IgD-negative memory B cell (primary cell): ENCODE results near the gene CYP20A1. TPM values are rescaled to one million over a fixed set of nuclear protein-coding genes. Genes with fewer than 3 reads are reported as not detected.
A peak's percentile ranks its signal among the peaks of the same experiment; 100 is the strongest.
"Not testable (repeated sequence)": the region's sequence is repeated elsewhere in the genome, so short reads cannot be mapped to it uniquely, and the experiment has no call there.

Source experiments
- H3K27ac Mint-ChIP-seq, 3 donors: one replicate each; pipeline ENCODE4 v1.8.0; 2020 to 2022; ENCODE audit warnings: mild to moderate bottlenecking in 3 of 3, mixed read lengths in 3 of 3, moderate library complexity in 1 of 3
- H3K27me3 Mint-ChIP-seq: one replicate; pipeline ENCODE4 v1.8.0; 2021; ENCODE audit warnings: mixed read lengths
- H3K36me3 Mint-ChIP-seq: one replicate; pipeline ENCODE4 v1.8.0; 2020; ENCODE audit warnings: mild to moderate bottlenecking, mixed read lengths
- H3K4me1 Mint-ChIP-seq, 3 donors: one replicate each; pipeline ENCODE4 v1.8.0; 2020 to 2022; ENCODE audit warnings: mixed read lengths in 3 of 3, mild to moderate bottlenecking in 1 of 3
- H3K4me3 Mint-ChIP-seq, 4 donors: one replicate each; pipeline ENCODE4 v1.8.0; 2020 to 2022; ENCODE audit warnings: mild to moderate bottlenecking in 4 of 4, mixed read lengths in 4 of 4, moderate library complexity in 3 of 4
- H3K9me3 Mint-ChIP-seq, 3 donors: one replicate each; pipeline ENCODE4 v1.8.0; 2020 to 2021; ENCODE audit warnings: mixed read lengths in 3 of 3, mild to moderate bottlenecking in 1 of 3
- polyA plus RNA-seq: library from polyadenylated mRNA; unstranded; fragments of 300-500 nt; fragmentation: Illumina TruSeq; gene quantifications from one replicate; pipeline ENCODE4 v1.2.3, GENCODE V29; 2021

The CYP20A1 gene, protein sequence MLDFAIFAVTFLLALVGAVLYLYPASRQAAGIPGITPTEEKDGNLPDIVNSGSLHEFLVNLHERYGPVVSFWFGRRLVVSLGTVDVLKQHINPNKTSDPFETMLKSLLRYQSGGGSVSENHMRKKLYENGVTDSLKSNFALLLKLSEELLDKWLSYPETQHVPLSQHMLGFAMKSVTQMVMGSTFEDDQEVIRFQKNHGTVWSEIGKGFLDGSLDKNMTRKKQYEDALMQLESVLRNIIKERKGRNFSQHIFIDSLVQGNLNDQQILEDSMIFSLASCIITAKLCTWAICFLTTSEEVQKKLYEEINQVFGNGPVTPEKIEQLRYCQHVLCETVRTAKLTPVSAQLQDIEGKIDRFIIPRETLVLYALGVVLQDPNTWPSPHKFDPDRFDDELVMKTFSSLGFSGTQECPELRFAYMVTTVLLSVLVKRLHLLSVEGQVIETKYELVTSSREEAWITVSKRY
- polyA plus RNA-seq: 34.9 TPM

DNA sequence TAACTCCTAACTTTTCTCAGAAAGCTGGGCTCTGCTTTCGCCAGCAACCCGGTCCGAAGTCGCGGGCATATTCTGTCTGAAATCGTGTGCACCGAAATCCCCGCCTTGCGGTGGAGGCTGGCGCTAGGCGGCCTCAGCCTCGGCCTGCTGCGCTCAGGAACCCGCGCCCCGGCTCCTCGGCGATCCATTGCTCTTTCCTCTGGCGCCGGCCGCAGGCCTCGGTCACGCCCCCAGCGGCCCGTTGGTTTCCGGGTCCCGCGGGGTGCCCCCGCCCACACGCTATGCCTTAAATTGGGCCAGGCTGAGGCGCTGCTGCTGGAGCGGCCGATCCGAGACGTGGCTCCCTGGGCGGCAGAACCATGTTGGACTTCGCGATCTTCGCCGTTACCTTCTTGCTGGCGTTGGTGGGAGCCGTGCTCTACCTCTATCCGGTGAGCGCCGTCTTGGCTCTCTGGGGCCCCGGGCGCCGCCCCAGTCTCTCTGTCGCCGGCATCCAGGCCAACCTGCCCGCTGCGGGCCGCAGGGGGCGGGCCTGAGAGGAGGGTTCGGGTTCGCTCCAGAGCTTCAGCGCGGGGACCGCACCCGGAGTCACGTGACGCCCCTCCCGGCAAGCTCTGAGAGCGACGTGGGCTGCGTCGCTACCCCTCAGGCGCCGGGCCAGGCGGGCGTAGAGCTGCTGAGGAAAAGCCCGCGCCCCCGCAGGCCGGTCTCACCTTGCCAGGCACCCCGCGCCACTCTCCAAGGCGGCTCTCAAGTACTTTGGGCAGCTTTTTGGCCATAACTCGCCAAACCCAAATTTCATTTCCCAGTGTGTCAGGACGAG, at the start of gene CYP20A1:
TSS of gene CYP20A1 (plus strand) at position 315 of the 823 bp plus-strand sequence. CDS start at position 360, 45 bp downstream.
- Mint-ChIP-seq H3K4me3 (peak within 1 kb of the TSS; percentile 94 to 98 (median 96)), H3K4me1 (peaks cover 15 to 22% (median 18%) of the 10 kb centered on the region in 3 donors), H3K9me3 (peaks cover 0 to 3% (median 0%) of the 10 kb centered on the region in 3 donors), H3K27ac (peak within 1 kb of the TSS; percentile 96 to 98 (median 97)), H3K36me3 (peaks cover 8% of the 10 kb centered on the region), H3K27me3 (no peaks in the 10 kb centered on the region)

DNA sequence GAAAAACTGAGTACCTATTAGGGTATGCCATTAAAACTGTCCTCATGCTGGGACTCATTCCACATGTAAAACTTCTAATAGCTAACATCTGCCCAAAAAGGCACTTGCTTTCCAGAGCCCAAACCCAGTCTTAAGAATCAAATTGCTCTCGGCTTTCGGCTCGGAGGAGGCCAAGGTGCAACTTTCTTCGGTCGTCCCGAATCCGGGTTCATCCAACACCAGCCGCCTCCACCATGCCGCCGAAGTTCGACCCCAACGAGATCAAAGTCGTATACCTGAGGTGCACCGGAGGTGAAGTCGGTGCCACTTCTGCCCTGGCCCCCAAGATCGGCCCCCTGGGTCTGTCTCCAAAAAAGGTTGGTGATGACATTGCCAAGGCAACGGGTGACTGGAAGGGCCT, 48.3 kb upstream of the CYP20A1 start:
- not testable (repeated sequence) for H3K9me3 Mint-ChIP-seq, H3K27ac Mint-ChIP-seq, H3K27me3 Mint-ChIP-seq, H3K4me3 Mint-ChIP-seq, H3K4me1 Mint-ChIP-seq
- H3K36me3 Mint-ChIP-seq: peaks cover 16% of the 10 kb centered on the region

DNA sequence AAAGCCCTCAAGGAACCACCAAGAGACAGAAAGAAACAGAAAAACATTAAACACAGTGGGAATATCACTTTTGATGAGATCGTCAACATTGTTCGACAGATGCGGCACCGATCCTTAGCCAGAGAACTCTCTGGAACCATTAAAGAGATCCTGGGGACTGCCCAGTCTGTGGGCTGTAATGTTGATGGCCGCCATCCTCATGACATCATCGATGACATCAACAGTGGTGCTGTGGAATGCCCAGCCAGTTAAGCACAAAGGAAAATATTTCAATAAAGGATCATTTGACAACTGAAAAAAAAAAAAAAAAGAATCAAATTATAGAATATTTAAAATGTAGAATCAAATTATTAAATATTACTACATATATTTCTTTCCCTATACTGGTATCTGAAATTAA, 47.8 kb upstream of the CYP20A1 start:
- not testable (repeated sequence) for H3K27me3 Mint-ChIP-seq, H3K27ac Mint-ChIP-seq, H3K4me3 Mint-ChIP-seq, H3K4me1 Mint-ChIP-seq, H3K9me3 Mint-ChIP-seq
- H3K36me3 Mint-ChIP-seq: peaks cover 11% of the 10 kb centered on the region

DNA sequence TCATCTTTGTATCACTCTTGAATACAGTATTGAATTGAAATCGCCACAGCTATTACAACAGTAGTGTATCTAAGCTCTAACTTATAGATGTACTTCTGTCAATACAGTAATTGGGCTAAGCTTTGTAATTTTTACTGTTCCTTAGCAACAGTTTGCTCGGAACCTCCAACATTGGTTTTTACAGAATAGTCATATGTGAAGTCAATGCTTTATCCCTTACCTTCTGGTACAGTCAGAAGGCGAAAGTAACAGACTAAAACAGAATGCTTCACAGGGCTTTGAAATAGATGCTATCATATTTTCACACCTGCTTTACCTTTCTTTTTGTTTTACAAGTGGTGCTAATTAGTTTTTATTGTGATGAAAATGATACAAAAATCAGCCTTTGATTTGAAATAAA, 46.9 kb upstream of the CYP20A1 start:
- H3K4me3 Mint-ChIP-seq: no peak overlapping the region

DNA sequence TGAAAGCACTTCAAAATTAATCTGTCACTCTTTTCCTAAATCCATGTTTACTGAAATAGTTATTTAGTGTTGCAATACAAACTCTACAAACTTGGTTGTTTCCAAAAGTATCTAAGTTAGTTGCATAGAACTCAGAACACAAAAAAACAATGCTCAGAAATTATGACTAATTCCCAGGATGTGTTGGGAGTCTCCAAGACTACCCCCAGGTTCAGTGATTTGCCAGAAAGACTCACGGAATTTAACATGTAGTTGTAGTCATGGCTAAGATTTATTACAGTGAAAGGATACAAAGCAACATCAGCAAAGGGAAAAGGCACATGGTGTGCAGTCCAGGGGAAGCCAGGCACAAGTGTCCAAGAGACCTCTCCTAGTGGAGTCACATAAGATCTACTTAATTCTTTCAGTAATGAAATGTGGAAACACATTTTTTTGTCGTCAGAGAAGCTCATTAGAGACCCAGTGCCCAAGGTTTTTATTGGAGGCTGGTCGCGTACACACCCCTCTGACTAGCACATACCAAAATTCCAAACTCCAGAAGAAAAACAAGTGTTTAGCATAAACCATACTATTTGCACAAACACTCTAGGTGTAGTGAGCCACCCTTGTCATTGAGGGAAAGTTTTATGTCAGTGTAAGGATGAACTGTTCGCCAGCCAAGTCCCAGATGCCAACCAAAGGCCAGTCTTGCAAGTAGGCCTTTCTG, 43.3 kb upstream of the CYP20A1 start:
- Mint-ChIP-seq H3K9me3 (no peaks in the 10 kb centered on the region), H3K36me3 (peaks cover 6% of the 10 kb centered on the region), H3K27ac (no peak overlapping the region), H3K4me3 (no peak overlapping the region), H3K27me3 (no peaks in the 10 kb centered on the region), H3K4me1 (no peaks in the 10 kb centered on the region)

More for the DNA sequence above, 46.9 kb upstream of the CYP20A1 start:
- Mint-ChIP-seq H3K36me3 (peaks cover 12% of the 10 kb centered on the region), H3K9me3 (no peaks in the 10 kb centered on the region), H3K27me3 (no peaks in the 10 kb centered on the region), H3K27ac (no peak overlapping the region), H3K4me1 (no peaks in the 10 kb centered on the region)

DNA sequence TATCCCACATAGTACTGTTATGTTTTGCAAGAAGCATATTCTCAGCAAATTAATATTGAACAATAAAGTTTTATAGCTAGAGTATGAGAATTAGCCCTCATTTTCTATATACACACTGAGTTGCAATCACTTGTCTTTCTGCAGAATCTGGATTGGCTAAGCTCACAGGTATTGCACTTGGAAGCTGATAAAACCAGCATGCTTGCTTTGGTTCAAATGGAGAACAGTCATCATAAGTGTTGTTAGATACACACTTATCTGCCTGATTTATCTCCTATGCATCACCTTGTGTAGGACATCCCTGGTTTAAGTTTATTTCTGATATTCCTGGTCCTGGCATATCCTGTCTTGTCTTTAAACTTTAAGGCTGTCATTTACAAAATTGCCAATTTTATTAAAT, 38.0 kb upstream of the CYP20A1 start:
- H3K4me3 Mint-ChIP-seq: no peak overlapping the region
- H3K9me3 Mint-ChIP-seq: no peaks in the 10 kb centered on the region
- H3K4me1 Mint-ChIP-seq: no peaks in the 10 kb centered on the region
- H3K27me3 Mint-ChIP-seq: no peaks in the 10 kb centered on the region
- peaks cover 6% of the 10 kb centered on the region for H3K36me3 Mint-ChIP-seq
- no peak overlapping the region for H3K27ac Mint-ChIP-seq

DNA sequence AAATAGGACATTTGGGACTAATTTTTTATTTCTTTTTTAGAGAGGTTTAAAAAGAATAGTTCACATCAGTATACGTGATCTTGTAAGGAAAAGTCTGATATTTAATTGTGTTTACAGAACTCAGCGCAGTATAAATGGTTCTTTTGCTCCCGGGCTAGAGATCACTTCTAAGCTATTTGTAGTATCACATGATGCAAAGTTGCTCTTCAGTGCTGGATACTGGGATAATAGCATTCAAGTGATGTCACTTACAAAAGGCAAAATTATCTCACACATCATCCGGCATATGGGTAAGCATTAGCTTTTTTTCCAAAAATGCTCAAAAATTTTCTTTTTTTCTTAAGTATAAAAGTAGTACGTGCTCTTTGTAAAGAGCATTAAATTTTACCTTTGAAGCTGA, 37.4 kb upstream of the CYP20A1 start:
- Mint-ChIP-seq H3K4me3 (no peak overlapping the region), H3K27ac (no peak overlapping the region), H3K36me3 (peaks cover 9% of the 10 kb centered on the region), H3K9me3 (no peaks in the 10 kb centered on the region), H3K4me1 (no peaks in the 10 kb centered on the region), H3K27me3 (no peaks in the 10 kb centered on the region)

DNA sequence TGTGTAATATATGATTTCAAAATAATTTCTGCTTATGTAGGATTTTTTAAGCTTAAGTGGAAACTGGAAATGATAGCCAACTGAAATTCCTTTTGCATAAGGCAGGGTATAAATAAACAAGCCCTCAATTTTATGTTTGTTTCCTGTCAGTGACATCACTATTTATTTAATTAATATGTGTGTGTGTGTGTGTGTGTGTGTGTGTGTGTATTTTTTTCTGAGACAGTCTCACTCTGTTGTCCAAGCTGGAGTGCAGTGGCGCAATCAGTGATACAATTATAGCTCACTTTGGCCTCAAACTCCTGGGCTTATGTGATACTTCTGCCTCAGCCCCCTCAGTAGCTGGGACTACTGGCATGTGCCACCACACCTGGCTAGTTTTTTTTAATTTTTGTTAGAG, 29.3 kb upstream of the CYP20A1 start:
- H3K9me3 Mint-ChIP-seq: no peaks in the 10 kb centered on the region
- H3K4me1 Mint-ChIP-seq: no peaks in the 10 kb centered on the region
- H3K27me3 Mint-ChIP-seq: no peaks in the 10 kb centered on the region
- peaks cover 7% of the 10 kb centered on the region for H3K36me3 Mint-ChIP-seq
- no peak overlapping the region for H3K27ac Mint-ChIP-seq
- no peak overlapping the region for H3K4me3 Mint-ChIP-seq

DNA sequence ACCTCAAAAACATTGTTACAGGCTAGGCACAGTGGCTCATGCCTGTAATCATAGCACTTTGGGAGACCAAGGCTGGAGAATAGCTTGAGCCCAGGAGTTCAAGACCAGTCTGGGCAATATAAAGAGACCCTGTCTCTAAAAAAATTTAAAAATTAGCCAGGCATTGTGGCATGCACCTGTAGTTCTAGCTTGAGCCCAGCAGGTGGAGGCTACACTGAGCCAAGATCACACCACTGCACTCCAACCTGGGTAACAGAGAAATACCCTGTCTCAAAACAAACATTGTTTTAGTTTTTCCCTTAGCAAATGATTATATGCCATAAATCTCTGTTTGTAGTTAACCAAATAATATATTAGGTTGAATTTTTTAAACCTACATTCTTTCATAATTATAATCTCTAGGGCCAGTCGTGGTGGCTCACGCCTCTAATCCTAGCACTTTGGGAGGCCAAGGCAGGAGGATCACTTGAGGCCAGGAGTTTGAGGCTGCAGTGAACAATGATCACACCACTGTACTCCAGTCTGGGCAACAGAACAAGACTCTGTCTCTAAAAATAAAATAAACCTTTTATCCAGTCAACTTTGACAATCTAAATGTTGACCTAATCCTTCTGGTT, 13.3 kb upstream of the CYP20A1 start:
- Mint-ChIP-seq H3K9me3 (no peaks in the 10 kb centered on the region), H3K27me3 (peaks cover 3% of the 10 kb centered on the region), H3K4me3 (no peak overlapping the region), H3K27ac (no peak overlapping the region), H3K4me1 (no peaks in the 10 kb centered on the region), H3K36me3 (no peaks in the 10 kb centered on the region)

DNA sequence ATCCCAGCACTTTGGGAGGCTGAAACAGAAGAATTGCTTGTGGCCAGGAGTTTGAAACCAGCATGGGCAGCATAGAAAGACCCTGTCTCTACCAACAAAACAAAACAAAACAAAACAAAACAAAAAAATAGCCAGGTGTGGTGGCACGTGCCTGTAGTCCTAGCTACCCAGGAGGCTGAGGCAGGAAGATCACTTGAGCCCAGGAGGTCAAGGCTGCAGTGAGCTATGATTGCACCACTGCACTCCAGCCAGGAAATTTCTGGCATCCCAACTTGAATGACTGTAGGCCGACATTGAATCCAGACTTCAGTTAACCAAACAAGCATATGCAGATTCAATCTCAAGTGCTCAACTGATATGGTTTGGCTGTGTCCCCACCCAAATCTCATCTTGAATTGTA, 9.1 kb upstream of the CYP20A1 start:
- not testable (repeated sequence) for H3K9me3 Mint-ChIP-seq, H3K4me3 Mint-ChIP-seq, H3K4me1 Mint-ChIP-seq, H3K27ac Mint-ChIP-seq, H3K36me3 Mint-ChIP-seq, H3K27me3 Mint-ChIP-seq

DNA sequence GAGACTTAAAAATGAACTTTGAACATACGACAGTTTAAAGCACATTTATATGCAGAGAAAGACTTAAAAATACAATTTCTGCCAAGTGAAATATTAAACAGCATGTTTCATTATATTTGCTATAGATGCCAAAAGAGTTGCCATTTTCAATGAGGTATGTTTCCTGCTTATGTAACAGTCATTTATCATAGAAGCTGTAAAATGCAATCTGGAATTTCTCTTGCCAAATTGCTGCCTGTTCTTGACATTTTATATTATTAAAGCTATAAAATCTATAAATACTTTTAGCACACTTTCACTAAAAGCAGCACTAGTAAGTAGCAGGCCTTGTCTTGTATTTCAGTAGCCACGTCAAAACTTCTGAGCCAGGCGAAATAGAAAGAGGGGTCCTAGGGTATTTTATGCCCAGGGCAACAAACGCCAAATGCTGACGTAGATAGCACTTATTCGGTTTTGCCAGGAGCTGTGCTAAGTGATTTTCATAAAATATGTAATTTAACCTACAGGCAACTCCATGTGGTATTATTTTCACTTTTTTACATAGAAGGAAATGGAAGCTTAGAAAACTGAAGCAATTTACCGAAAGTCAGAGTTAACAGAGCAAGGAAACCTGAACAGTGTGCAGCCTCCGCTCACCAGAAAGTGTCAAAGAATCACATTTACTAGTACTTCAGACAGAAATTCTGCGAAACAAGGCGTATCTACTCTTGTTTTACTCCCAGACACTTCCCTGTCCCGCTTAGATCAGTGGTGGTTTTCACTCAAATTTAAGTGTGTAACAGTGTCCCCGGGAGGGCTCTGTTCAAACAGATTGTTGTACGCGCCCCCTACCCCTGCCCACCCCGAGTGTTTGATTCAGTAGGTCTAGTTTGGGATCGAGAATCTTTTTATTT, 1.2 kb upstream of the CYP20A1 start:
- H3K36me3 Mint-ChIP-seq: peaks cover 3% of the 10 kb centered on the region
- H3K27ac Mint-ChIP-seq: peak overlapping the region in 2 of 3 donors; percentile 97 to 98
- H3K4me3 Mint-ChIP-seq: peak overlapping the region; percentile 94 to 98 (median 96)
- no peaks in the 10 kb centered on the region for H3K9me3 Mint-ChIP-seq
- peaks cover 14 to 17% (median 15%) of the 10 kb centered on the region in 3 donors for H3K4me1 Mint-ChIP-seq
- H3K27me3 Mint-ChIP-seq: no peaks in the 10 kb centered on the region

DNA sequence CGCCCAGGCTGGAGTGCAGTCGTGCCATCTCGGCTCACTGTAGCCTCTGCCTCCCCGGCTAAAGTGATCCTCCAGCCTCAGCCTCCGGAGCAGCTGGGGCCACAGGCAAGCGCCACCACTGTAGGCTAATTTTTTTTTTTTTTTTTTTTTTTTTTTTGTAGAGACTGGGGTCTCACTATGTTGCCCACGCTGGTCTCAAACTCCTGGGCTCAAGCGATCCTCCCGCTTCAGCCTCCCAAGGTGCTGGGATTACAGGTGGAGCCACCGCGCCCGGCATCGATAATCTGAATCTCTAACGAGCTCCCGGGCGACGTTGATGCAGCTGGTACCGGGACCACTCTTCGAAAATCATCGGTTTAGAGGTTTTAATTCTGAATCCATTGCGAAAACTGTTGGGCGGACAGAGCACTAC, 520 bp upstream of the CYP20A1 start:
- H3K4me1 Mint-ChIP-seq: peaks cover 15 to 21% (median 17%) of the 10 kb centered on the region in 3 donors
- H3K4me3 Mint-ChIP-seq: peak overlapping the region; percentile 94 to 98 (median 96)
- H3K9me3 Mint-ChIP-seq: peaks cover 0 to 3% (median 0%) of the 10 kb centered on the region in 3 donors
- peaks cover 8% of the 10 kb centered on the region for H3K36me3 Mint-ChIP-seq
- peak overlapping the region; percentile 96 to 98 (median 97) for H3K27ac Mint-ChIP-seq
- H3K27me3 Mint-ChIP-seq: no peaks in the 10 kb centered on the region

DNA sequence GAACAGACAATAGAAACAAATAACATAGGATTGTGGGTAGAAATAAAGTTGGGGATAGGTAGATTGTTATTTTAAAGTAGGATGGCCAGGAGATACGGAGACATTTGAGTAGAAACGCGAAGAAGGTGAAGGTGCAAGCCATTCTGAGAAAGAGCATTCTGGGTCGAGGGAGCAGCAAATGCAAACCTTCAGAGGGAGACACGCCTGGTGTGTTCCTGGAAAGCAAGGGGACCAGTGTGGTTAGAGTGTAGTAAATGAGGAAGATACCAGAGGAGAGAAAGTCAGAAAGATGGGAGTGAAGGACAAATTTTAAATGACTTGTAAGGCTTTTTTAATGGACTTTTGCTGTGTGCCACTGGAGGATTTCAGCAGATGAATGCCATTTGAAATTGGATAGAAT, 1.7 kb downstream of the CYP20A1 start:
- Mint-ChIP-seq H3K9me3 (peaks cover 0 to 3% (median 0%) of the 10 kb centered on the region in 3 donors), H3K36me3 (peaks cover 8% of the 10 kb centered on the region), H3K4me3 (peak overlapping the region; percentile 94 to 98 (median 96)), H3K27ac (peak overlapping the region; percentile 96 to 98 (median 97)), H3K27me3 (no peaks in the 10 kb centered on the region), H3K4me1 (peaks cover 15 to 25% (median 20%) of the 10 kb centered on the region in 3 donors)

DNA sequence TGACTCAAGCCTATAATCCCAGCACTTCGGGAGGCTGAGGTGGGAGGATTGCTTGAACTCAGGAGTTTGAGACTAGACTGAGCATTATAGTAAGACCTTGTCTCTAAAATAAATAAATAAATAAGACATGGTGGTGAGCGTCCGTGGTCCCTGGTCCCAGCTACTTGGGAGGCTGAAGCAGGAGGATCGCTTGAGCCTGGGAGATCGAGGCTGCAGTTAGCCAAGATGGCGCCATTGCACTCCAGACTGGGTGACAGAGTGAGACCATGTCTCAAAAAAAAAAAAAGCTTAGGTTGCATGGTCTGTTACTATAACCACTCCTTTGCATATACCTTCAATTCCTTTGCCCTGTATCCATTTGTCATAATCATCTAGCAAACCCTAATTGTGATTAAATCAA, 3.7 kb downstream of the CYP20A1 start:
- peaks cover 0 to 3% (median 0%) of the 10 kb centered on the region in 3 donors for H3K9me3 Mint-ChIP-seq
- peak overlapping the region in 1 of 4 donors; percentile 15 for H3K4me3 Mint-ChIP-seq
- H3K27ac Mint-ChIP-seq: peak overlapping the region in 1 of 3 donors; percentile 55
- no peaks in the 10 kb centered on the region for H3K27me3 Mint-ChIP-seq
- H3K4me1 Mint-ChIP-seq: peaks cover 21 to 30% (median 28%) of the 10 kb centered on the region in 3 donors
- H3K36me3 Mint-ChIP-seq: peaks cover 13% of the 10 kb centered on the region
